GM12892 (cell line): ENCODE data around the gene PDE8A.

Experiments used
- POLR2A ChIP-seq: IDR thresholded peaks from 2 replicates; pipeline ENCODE4 v1.6.1; 2011; ENCODE audit warnings: low read depth, low read length, control low read depth
- POLR2AphosphoS5 ChIP-seq: IDR thresholded peaks from 2 replicates; pipeline ENCODE4 v1.6.1; 2011; ENCODE audit warnings: low read depth, low read length, control low read depth
- TAF1 ChIP-seq: IDR thresholded peaks from 2 replicates; pipeline ENCODE4 v1.6.1; 2011; ENCODE audit warnings: low read depth, mild to moderate bottlenecking, control low read depth, low read length, borderline replicate concordance

DNA sequence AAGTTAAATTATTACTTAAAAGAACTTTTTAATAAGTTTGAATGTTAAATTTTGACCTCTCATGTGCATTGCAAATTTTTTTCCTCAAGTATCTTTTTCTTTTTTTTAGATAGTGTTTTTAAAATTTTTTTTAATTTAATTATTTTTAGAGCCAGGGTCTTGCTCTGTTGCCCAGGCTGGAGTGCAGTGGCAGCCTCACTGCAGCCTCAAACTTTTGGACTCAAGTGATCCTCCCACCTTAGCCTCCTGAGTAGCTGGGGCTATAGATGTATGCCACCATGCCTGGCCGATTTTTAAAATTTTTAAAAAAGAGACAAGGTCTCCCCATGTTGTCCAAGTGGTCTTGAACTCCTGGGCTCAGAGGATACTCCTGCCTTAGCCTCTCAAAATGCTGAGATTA, 14.4 kb downstream of the PDE8A start:
- TF ChIP-seq POLR2A (no peak), POLR2AphosphoS5 (no peak), TAF1 (no peak)
